OCI-LY3 (cell line): Measurements from ENCODE around the gene TANGO6.

Experiments
- EZH2phosphoT487 ChIP-seq: fragments of 200-600 bp; shearing (Covaris generic); IDR thresholded peaks from 2 replicates; pipeline ENCODE4 v1.6.1; 2018; ENCODE audit warnings: antibody characterized with exemption, mixed run types, low read depth
- TF ChIP-seq, protein P1 (sequence below): fragments of 200-600, 300-600 bp; sonication (generic); IDR thresholded peaks from 2 replicates; pipeline ENCODE4 v1.5.1; 2014; ENCODE audit warnings: antibody characterized with exemption, low read length, low read depth

DNA sequence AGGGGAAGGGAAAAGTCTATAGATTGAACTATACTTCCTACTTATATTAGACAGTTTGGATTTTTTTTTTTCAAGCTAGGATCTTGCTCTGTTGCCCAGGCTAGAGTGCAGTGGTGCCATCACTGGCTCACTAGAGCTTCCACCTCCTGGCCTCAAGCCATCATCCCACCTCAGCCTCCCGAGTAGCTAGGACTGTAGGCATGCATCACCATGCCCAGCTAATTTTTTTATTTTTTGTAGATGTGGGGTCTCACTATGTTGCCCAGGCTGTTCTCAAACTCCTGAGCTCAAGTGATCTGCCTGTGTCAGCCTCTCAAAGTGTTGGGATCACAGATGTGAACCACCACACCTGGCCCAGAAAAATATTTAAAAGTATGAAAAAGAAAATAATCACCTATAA, 141.1 kb downstream of the TANGO6 start:
- TF ChIP-seq, protein P1, sequence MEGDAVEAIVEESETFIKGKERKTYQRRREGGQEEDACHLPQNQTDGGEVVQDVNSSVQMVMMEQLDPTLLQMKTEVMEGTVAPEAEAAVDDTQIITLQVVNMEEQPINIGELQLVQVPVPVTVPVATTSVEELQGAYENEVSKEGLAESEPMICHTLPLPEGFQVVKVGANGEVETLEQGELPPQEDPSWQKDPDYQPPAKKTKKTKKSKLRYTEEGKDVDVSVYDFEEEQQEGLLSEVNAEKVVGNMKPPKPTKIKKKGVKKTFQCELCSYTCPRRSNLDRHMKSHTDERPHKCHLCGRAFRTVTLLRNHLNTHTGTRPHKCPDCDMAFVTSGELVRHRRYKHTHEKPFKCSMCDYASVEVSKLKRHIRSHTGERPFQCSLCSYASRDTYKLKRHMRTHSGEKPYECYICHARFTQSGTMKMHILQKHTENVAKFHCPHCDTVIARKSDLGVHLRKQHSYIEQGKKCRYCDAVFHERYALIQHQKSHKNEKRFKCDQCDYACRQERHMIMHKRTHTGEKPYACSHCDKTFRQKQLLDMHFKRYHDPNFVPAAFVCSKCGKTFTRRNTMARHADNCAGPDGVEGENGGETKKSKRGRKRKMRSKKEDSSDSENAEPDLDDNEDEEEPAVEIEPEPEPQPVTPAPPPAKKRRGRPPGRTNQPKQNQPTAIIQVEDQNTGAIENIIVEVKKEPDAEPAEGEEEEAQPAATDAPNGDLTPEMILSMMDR: no peak
- no peak for TF ChIP-seq EZH2phosphoT487
